GM21423 (cell line): ENCODE results near the gene CELF2.

Experiments used
- ATAC-seq: cut with Tn5 transposase; IDR thresholded peaks from one replicate; pipeline ENCODE4 v1.9.1; 2021; ENCODE audit warnings: mild to moderate bottlenecking, moderate library complexity; ENCODE audit not compliant: unreplicated experiment

CELF2 gene

DNA sequence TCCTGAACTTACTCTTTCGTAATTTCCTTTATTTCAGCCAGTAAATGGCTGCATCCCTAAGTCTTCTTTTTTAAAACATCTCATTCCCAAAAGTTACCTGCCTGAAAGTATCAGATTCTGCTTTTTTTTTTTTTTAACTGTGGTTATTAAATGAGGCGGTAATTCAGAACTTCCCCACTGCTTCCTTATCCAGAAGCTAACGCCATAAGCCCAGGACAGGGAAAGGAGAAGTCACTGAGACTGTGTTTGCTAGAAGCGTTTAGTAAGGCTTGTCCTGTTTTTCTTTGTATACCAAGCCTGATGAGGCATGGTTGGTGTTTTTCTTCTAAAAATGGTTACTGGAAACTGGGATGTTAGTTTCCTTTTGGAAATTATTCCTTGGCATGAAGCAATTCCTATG lies 197.8 kb downstream of the CELF2 start:
- ATAC-seq = no peak

DNA sequence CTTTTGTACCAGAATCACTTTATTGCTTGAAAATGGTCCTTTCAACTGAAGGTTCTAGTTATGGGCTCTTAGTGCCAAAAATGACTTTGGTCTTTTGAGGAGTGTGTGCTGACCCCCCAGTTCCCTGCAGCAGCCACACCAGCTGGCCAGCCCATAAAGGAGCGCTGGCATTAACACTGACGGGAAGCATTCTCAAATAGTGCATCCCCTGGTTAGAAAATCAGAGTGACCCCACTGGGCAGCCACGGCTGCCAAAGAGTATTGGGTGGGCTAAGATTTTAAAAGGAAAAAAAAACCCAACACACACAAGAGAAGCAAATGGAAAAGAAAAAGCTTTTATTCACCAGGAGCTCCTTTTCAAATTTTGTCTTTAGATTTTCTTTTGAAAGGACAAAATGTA lies 199.8 kb downstream of the CELF2 start:
- no peak for ATAC-seq

DNA sequence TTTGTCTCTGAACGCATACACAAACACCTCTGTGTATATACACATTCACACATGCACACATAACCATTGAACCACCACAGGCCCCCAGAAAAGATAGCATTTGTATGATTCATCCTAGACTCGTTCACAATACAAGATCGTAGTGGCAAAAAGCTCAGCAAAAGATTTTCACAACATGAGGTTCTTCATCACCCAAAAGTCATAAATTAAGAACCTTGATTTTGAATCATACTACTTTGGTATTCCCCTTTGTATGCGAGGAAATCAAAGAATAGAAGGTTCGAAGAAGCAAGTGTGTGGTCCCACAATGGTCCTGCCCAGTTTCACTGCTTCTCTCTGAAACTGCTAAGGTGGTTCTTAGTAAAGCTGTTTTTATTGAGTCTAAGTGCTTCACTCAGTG lies 200.7 kb downstream of the CELF2 start:
- ATAC-seq = no peak

DNA sequence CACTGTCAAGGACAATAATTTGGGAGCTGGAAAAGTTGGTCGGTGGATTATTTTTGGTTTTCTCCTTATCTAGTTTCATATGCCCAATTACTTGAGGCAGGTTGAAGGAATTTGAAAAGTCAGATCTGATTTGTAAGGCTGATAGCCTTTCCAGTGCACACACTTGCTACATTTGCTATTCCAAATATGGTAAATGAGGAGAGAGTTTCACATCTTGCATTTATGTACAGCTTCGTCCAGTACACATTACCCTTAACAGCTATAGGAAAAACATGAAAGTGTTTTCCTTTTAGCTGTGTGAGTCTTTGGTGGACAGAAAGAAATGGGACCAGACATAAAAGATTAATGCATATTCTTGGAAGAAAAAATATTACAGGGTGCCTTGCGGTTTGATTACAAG lies 201.8 kb downstream of the CELF2 start:
- ATAC-seq = no peak

DNA sequence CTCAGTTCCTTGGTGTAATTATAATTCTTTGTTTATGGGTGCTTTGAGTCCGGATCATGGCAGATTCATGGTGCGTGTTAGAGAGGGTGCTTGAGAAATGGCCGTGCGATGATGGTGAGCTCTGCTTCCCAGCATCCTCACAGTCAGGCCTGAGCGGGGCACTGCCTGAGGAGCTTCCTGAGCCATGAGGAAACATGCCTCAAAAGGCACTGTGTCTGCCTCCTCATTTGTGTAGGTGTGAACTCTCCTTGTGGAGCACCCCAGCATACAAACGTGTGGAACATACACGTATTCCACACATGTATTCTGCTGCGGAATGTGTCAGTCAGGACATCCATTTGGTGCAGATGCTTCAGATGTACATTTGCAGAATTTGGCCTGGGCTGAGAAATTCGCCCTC lies 205.4 kb downstream of the CELF2 start:
- ATAC-seq = no peak

DNA sequence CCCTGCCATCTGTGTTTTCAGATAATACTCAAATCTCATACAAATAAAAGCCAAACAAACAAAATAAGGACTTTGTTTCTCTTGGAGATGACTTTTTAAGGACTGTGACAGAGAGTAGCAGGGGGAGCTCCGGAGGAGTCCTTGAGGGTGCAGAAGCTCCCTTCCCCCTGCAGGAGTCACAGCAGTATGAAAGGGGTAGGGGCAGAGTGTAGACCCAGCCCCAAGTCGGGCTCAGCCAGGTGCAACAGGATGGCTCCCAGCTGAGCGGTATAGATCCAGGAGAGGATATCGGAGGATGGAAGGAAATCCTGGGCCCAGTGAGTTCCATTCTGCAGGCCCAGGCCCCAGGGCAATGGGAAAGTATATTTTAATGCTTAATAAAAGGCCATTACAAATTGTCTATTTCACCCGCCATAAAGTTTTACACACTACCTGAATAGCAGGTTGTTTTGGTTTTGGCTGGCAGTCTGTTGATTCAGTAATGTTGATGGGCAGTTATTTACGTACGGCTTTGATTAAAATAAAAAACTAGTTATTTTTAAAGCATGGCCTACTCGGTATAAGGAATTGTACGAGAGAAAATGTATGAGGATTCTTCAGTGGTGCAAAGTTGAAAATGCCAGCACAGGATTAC lies 206.0 kb downstream of the CELF2 start:
- ATAC-seq = no peak

DNA sequence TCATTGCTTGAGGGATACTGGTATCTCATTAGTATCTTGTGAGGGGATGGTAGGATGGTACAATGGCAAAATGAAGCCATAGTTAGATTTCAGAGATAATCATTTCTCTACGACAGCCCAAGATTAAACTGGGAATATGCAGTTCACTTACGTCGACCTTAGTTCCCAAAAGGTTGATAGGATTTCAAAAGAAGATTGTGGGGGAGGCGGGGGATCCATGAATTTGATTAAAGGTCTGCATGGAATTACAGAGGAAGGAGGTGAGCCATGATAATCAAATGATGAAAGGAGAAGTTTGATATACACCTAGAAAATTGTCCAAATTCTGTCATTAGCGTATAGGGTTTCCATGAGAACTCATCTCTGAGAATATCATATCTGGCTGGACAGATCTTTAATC lies 206.6 kb downstream of the CELF2 start:
- ATAC-seq = no peak

DNA sequence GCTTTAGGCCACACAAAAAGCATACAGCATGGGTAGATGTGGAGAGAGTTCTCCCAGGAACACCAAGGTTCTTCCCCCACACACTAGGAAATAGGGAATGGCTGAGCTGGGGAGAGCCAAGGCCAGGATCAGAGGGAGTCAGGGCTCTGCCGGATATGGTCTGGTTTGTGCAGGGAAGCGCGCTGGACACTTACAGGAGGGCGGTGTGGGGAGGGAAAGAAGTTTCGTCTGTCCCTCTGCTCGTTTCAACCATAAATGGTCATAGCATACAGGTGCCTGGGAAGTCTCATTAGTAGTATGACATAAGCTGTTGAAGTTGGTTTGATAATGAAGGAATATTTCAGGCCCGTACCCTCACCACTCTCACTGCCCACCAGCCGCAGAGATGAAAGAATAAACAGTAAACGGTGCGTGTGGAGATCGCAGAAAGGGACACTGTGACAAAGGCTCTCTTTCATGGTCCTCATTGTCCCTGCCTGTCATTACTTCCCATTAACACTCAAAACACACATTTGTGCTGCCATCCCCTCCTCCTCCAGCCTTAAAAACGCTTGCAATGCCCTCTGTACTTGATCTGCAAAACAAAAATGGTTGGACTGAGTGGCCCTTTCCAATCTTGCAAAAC lies 207.2 kb downstream of the CELF2 start:
- ATAC-seq = no peak

DNA sequence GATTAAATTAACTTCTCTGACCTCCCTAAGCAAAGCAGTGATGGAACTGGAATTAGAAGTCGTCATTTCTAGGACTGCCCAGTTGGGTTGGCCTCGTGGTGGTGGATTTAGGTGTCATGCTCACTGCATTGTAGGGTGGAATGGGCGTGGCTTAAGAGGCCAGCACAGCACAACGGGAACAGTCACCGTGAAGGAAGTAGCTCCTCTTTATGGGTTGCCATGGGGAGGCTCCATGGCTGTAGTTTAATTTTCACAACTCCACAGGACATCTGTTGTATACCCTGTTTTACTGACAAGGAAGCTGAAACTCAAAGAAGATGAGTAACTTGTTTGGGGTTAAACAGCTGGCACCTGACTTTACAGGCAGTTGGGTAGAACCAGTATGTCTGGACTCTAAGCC lies 208.3 kb downstream of the CELF2 start:
- ATAC-seq = peak; percentile 52

DNA sequence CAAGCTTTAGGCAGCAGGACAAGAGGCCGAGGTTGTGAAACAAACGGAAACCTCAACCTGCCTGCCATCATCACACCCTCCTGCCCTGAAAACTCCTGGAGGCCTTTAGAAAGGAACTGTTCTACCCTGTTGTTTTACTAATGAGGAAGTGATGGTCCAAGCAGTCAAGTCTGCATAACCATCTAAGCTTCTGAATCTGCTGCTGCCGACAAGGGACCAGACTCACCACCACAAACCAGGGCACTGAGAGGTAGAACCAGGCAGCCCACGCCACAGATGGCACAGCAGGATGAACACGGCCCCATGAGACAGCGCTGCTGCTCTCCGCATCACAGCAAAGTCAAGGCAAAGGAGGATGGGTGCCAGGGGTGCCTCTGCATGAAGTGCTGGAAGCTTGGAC lies 209.4 kb downstream of the CELF2 start:
- peak; percentile 50 for ATAC-seq

DNA sequence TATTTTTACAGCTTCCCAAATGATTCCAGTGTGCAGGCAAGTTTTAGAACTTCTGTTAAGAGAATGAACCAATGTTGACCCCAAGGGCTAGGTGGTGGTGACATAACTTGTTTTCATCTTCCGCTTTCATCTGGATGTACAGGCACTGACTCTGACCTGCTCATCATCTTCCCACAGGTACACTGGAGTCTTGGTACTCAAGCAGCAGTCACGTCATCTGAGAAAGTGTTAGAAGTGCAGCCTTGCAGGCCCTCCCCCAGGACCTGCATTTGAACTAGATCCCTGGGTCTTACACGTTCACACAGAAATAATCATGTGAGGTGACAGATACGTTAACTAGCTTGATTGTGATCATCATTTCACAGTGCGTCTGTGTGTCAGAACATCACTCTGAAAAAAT lies 212.2 kb downstream of the CELF2 start:
- ATAC-seq = no peak

DNA sequence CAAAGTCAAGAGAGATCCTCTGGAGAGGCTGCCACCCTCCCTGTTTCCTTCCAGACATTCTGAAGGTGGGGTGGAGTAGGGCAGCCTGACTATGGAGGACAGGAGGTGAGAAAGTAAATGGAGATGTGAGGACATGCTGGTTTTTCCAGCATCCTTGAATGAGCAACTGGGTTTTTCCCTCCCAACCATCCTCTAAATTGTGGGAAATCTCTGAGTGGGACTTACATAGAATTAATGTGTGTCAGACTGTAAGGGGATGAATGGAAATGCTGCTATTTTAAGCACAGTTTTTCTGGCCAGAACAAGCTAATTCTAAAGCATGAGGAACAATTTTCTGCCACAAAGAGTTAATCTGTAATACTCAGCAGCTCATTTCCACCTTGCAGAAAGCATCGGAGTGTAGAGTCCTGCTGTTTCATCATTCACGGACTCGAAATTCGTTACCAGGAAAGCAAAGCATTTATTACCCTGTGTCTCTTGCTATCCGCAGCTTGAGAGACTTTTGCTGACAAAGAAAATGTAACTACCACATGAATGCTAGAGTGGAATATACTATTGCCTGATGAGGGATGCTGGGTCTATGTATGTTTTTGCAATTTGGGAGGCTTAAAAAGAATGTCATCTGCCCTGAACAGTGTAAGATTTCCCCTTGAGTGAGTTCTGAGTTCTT lies 213.0 kb downstream of the CELF2 start:
- no peak for ATAC-seq

DNA sequence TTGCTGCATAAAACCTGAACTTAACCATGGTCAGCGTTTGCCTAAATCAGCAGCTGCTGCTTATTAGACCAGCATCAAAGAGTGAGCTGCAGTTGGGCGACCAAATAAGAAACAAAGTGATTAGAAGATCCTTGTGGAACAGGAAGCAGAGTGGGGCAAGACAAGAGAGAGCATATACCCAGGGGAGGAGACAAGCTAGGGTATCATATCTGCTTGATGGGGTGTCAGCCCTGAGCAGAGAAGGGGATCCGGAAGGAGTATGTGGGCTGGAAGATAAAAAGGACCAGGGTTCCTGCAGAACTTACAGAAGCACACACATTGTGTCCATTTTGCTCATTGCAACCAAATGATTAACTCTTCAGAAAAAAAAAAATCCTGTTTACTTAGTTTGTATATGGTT lies 213.6 kb downstream of the CELF2 start:
- ATAC-seq = no peak

DNA sequence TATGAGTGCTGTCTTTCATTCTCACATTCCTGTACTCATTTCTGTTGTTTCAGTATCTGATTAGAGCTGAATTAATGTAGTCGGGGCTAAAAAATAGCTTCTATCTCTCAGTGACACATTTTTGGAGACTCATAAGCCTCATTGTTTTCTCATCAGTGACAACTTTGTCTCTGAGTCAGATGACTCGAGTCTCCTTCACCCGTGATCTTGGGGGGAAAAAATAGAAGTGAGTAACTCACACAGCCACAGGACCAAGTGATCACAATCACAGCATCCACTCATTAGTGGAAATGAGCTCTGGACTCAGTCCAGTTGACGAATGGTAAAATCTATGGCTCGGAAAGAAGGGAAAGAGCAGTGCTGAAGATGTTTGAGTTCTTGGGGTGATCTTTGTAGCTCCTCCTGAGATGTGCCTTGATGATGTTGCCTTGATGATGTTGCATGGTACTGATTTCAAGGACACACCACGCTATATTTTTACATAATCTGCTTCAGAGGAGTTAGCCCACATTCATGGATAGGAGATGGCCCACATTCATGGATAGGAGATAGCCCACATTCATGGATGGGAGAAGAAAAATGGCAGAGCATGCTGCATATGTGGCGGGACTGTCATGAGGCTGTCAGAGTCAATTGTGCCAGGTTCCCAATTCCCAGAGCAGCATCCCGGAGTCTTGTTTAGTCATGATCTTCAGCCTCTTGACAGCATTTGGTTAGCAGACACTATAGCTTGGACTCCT lies 214.7 kb downstream of the CELF2 start:
- no peak for ATAC-seq

DNA sequence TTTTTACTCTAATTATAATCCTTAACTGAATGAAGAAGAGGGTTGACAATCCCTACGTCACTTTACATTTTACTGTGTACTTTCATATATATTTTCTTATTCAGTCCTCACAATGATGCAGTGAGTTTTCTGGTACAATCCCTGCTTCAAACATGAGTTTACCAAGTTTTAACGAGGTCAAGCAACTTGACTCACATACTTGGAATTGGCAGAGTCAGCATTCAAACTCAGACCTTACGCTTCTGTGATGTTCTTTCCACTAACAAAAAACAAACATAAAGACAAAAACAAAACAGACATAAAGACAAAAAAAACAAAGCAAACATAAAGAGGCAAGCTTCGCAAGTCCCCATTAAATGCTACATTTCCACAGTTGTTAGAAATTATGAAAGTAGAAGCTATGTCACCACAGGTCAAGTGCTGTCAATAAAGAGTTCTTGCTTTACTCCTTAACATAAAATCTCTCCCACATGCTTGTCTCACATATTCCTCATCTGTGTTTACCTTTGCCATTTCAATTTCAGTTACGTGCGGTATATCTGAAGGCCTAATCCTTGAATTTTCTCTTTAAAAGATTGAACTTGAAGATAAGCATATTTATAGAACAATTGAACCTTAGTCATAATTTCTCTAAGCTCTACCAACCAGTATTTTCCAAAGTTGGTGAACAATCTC lies 217.3 kb downstream of the CELF2 start:
- no peak for ATAC-seq

DNA sequence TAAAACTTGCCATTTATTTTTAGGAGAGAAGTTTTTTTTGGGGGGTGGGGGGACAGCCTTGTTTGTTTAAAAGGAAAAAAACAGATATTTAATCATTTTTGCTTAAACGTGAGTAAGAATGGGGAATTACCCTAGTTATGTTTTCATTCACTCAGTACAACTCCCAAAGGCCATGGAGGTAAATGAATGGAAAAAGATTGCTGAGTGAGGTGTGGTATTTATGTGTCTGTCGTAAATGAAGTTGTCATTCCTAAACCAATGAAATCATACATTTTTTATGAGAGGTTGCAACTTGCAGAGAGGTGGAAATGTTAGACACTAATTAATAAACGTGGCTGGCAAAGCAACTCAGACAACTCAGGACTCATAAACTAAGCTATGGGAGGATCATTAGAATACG lies 218.1 kb downstream of the CELF2 start:
- ATAC-seq = no peak

DNA sequence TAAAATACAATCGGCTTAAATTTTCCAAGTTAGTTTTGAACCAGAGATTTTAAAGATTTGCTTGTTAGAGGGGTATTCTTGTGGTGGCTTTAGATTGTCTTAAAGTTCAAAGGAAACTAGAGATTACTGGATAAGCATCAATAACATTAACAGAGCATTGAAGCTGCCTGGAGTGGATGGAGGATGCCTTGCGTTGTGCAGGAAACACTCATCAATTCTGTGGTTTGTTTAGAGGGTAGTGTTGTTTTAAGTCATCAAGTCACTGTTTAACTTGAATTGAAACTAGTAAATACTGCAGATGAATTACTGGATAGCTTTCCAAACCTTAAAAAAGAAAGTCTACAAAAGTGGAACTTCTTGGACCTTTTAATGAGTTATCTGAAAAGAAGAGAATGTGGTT lies 218.6 kb downstream of the CELF2 start:
- ATAC-seq = peak; percentile 78

DNA sequence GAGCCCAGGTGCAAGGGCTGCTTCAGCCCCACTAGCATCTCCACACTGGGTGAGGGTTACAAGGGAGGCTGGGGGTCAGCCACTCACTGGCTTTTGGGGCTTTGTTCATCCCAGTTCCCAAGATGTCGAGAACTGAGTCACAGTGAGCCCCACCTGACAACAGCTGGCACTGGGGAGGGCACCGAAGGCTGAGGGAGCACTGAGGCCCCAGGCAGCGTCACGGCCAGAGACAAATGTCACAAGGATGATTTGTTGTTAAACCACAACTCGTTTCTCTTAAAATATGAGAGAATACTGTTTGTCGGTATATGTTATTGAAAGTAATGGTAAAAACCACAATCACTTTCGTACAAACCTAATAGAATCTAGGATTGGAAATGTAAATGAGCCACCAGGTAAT lies 219.9 kb downstream of the CELF2 start:
- peak; percentile 34 for ATAC-seq

DNA sequence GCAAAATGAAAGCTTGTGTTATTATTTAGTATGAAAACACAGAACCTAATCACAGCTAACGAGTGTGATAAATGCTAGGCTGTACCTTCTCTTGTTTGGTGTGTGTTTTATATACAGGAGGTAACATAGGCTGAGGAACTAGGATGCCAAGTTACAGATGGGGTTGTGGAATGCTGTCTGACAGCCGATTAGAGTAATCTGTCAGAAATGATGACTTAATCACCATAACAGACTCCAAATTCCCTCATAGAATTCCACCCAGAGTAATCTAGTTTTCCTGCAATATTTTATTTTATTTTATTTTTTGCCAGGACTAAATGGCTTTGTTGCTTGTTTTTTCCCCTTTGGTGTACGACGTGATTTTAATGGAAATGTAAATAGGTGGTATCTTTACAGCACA lies 221.2 kb downstream of the CELF2 start:
- ATAC-seq = no peak

DNA sequence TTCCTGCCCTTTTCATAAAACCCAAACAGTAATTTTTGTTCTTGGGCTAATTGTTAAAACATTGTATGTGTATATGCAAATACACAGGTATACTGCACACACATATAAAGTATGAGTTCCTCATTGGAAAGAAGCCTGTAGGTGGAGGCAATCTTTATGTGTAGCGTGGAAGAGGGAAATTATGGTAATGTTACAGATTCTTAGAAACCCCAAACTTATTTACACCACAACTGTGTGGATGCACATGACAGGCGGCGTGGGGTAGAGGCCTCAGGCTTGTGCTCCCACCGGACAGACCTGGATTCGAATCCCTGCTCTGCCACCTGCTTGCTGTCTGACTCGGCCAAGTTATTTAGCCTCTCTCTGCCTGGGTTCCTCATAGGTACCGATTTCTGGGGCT lies 223.0 kb downstream of the CELF2 start:
- no peak for ATAC-seq
